ENCODE measurements around the gene CDK11A.
"Not testable (repeated sequence)": the region's sequence is repeated elsewhere in the genome, so short reads cannot be mapped to it uniquely, and the experiment has no call there.

CDK11A gene

GRCh38 chr1:1748686-1749321 is 24.6 kb upstream of the CDK11A start:
- H3K36me3 ChIP-seq (ENCODE audit: insufficient read depth, low read length), result peaks cover 5% of the 10 kb centered on the region; the same call in 1 of the 2 replicates
- H3K9ac ChIP-seq (ENCODE audit: insufficient read length), result no peak overlapping the region
- DNase-seq (ENCODE audit: low read depth, low spot score), result no peak
- TF ChIP-seq FOXP2 (optimal IDR thresholded peaks at IDR 0.05; ENCODE audit: control extremely low read depth, extremely low read length, insufficient read depth), result no peak
- TF ChIP-seq EZH2 (IDR thresholded peaks at IDR 0.05), result no peak
- no peak for TF ChIP-seq POLR2AphosphoS5 (IDR thresholded peaks at IDR 0.05; ENCODE audit: borderline replicate concordance, low read depth, low read length)
- H3K9me3 ChIP-seq (ENCODE audit: low read depth, low read length), result no peaks in the 10 kb centered on the region
- H3K27ac ChIP-seq, result no peak overlapping the region
- no peak overlapping the region for H3K4me3 ChIP-seq

- not testable (repeated sequence) for H3K9ac ChIP-seq (ENCODE audit: insufficient read length); DNase-seq (ENCODE audit: low read depth, low spot score); H3K4me3 ChIP-seq; H3K36me3 ChIP-seq (ENCODE audit: insufficient read depth, low read length); H3K9me3 ChIP-seq (ENCODE audit: low read depth, low read length)
- H3K27ac ChIP-seq, result peak overlapping the region; percentile 97; the same call in 1 of the 2 replicates
Observed at GRCh38 chr1:1746566-1746909, 22.4 kb upstream of the CDK11A start.

- not testable (repeated sequence) for H3K36me3 ChIP-seq (ENCODE audit: insufficient read depth, low read length); H3K9me3 ChIP-seq (ENCODE audit: low read depth, low read length)
- Histone ChIP-seq H3K27ac (peak overlapping the region; percentile 97), H3K4me3 (peak overlapping the region; percentile 66), H3K9ac (ENCODE audit: insufficient read length) (peak overlapping the region; percentile 75)
- DNase-seq (ENCODE audit: low read depth, low spot score), result peak; percentile 10
Observed at GRCh38 chr1:1745651-1746565, 21.8 kb upstream of the CDK11A start.

- not testable (repeated sequence) for H3K9me3 ChIP-seq (ENCODE audit: low read depth, low read length); H3K27ac ChIP-seq; DNase-seq (ENCODE audit: low read depth, low spot score); H3K9ac ChIP-seq (ENCODE audit: insufficient read length); H3K36me3 ChIP-seq (ENCODE audit: insufficient read depth, low read length); H3K4me3 ChIP-seq
Observed at GRCh38 chr1:1742529-1742928, 18.4 kb upstream of the CDK11A start.

- H3K27ac ChIP-seq; DNase-seq (ENCODE audit: low read depth, low spot score); H3K36me3 ChIP-seq (ENCODE audit: insufficient read depth, low read length); H3K9ac ChIP-seq (ENCODE audit: insufficient read length); H3K9me3 ChIP-seq (ENCODE audit: low read depth, low read length); H3K4me3 ChIP-seq: not testable (repeated sequence)
Observed at GRCh38 chr1:1741013-1741412, 16.9 kb upstream of the CDK11A start.

- H3K36me3 ChIP-seq (ENCODE audit: insufficient read depth, low read length), result not testable (repeated sequence)
Observed at GRCh38 chr1:1738799-1739337, 14.7 kb upstream of the CDK11A start.

GRCh38 chr1:1737675-1738590 is 13.8 kb upstream of the CDK11A start:
- not testable (repeated sequence) for DNase-seq (ENCODE audit: low read depth, low spot score); H3K9me3 ChIP-seq (ENCODE audit: low read depth, low read length); H3K27ac ChIP-seq; H3K4me3 ChIP-seq; H3K9ac ChIP-seq (ENCODE audit: insufficient read length); H3K36me3 ChIP-seq (ENCODE audit: insufficient read depth, low read length)

More at GRCh38 chr1:1738799-1739337, 14.7 kb upstream of the CDK11A start:
- H3K9ac ChIP-seq (ENCODE audit: insufficient read length); H3K4me3 ChIP-seq; H3K9me3 ChIP-seq (ENCODE audit: low read depth, low read length); H3K27ac ChIP-seq; DNase-seq (ENCODE audit: low read depth, low spot score): not testable (repeated sequence)

GRCh38 chr1:1732381-1732780 is 8.2 kb upstream of the CDK11A start:
- DNase-seq (ENCODE audit: low read depth, low spot score), result no peak
- Histone ChIP-seq H3K9me3 (ENCODE audit: low read depth, low read length) (no peaks in the 10 kb centered on the region), H3K36me3 (ENCODE audit: insufficient read depth, low read length) (peaks cover 13% of the 10 kb centered on the region; the same call in 1 of the 2 replicates), H3K9ac (ENCODE audit: insufficient read length) (no peak overlapping the region), H3K27ac (no peak overlapping the region), H3K4me3 (no peak overlapping the region)
- TF ChIP-seq FOXP2 (optimal IDR thresholded peaks at IDR 0.05; ENCODE audit: control extremely low read depth, extremely low read length, insufficient read depth) (no peak), POLR2AphosphoS5 (IDR thresholded peaks at IDR 0.05; ENCODE audit: borderline replicate concordance, low read depth, low read length) (no peak), EZH2 (IDR thresholded peaks at IDR 0.05) (no peak)

- H3K4me3 ChIP-seq, result no peak overlapping the region
- H3K36me3 ChIP-seq (ENCODE audit: insufficient read depth, low read length), result peaks cover 13% of the 10 kb centered on the region; the same call in 1 of the 2 replicates
- no peak for DNase-seq (ENCODE audit: low read depth, low spot score)
- H3K9me3 ChIP-seq (ENCODE audit: low read depth, low read length), result no peaks in the 10 kb centered on the region
- H3K27ac ChIP-seq, result no peak overlapping the region
- no peak for TF ChIP-seq EZH2 (IDR thresholded peaks at IDR 0.05)
- no peak for TF ChIP-seq FOXP2 (optimal IDR thresholded peaks at IDR 0.05; ENCODE audit: control extremely low read depth, extremely low read length, insufficient read depth)
- TF ChIP-seq POLR2AphosphoS5 (IDR thresholded peaks at IDR 0.05; ENCODE audit: borderline replicate concordance, low read depth, low read length), result no peak
- H3K9ac ChIP-seq (ENCODE audit: insufficient read length), result no peak overlapping the region
Observed at GRCh38 chr1:1730870-1731269, 6.7 kb upstream of the CDK11A start.

GRCh38 chr1:1730230-1730629 is 6.1 kb upstream of the CDK11A start:
- peaks cover 13% of the 10 kb centered on the region; the same call in 1 of the 2 replicates for H3K36me3 ChIP-seq (ENCODE audit: insufficient read depth, low read length)
- not testable (repeated sequence) for H3K9ac ChIP-seq (ENCODE audit: insufficient read length); H3K27ac ChIP-seq; H3K4me3 ChIP-seq; DNase-seq (ENCODE audit: low read depth, low spot score); H3K9me3 ChIP-seq (ENCODE audit: low read depth, low read length)

- H3K36me3 ChIP-seq (ENCODE audit: insufficient read depth, low read length), result peaks cover 10% of the 10 kb centered on the region; the same call in 1 of the 2 replicates
- H3K9ac ChIP-seq (ENCODE audit: insufficient read length); DNase-seq (ENCODE audit: low read depth, low spot score): not testable (repeated sequence)
Observed at GRCh38 chr1:1729116-1729816, 5.1 kb upstream of the CDK11A start.

More at GRCh38 chr1:1729116-1729816, 5.1 kb upstream of the CDK11A start:
- H3K9me3 ChIP-seq (ENCODE audit: low read depth, low read length), result not testable (repeated sequence)
- Histone ChIP-seq H3K27ac (peak overlapping the region; percentile 85), H3K4me3 (peak overlapping the region; percentile 39; the same call in 1 of the 2 replicates)

Data from SK-N-MC (cell line).